HG02943 (cell line): ENCODE data around the gene CCDC188.

Source experiments
- ATAC-seq: cut with Tn5 transposase; IDR thresholded peaks from one replicate; pipeline ENCODE4 v1.9.1; 2021; ENCODE audit warnings: mild to moderate bottlenecking, low read depth, moderate library complexity; ENCODE audit not compliant: unreplicated experiment

The CCDC188 gene

DNA sequence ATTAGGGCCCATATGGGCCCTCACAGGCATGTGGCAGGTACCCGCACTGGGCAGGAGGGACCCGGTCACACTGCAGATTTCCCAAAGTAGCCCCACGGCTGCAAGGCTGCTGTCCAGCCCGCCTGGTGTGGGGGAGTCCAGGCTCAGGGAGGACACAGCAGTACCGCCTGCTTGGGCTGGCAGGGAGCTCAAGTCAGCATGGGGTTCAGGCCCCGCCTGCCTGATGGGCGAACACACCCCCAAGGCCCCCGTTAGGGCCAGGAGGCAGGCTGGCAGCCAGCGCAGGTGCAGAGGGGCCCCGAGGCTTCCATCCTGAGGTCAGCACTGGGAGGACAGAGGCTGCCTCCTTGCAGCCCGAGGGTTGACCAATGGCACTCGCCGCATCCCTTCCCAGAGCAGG lies 13.7 kb downstream of the CCDC188 start:
- ATAC-seq: no peak

- no peak for ATAC-seq
Observed at GRCh38 chr22:20136603-20136873, 14.3 kb downstream of the CCDC188 start.

- no peak for ATAC-seq
Observed at GRCh38 chr22:20135806-20136602, 14.9 kb downstream of the CCDC188 start.

- ATAC-seq: no peak
Observed at GRCh38 chr22:20135265-20135664, 15.6 kb downstream of the CCDC188 start.

DNA sequence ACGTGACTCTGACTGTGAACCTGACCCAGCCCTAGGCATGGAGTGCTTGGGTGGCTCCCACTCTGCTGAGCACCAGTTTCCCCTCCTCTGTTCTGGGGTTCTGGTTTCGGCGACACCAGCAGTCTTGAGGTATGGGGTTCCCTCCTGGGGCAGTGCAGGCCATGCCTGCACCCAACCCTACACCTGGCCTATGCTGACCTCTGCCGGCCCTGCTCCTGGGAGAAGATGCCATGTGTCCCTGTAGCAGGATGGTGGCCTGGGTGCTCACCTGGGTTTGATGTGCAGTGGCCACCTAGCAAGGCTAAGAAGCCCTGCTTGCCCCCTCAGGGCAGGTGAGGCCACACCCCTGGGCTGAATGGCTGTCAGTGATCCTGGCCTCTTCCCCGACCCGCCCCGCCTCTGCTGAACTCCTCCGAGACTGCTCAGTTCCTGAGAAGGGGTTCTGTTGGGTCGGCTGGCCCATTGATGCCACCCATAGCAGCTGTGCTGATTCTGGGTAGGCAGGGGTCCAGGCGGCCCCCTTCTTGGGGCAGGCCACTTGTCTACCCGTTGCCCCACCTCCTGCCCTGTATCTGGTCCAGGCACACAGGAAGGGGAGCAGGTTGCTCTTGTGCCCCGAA lies 16.8 kb downstream of the CCDC188 start:
- no peak for ATAC-seq

DNA sequence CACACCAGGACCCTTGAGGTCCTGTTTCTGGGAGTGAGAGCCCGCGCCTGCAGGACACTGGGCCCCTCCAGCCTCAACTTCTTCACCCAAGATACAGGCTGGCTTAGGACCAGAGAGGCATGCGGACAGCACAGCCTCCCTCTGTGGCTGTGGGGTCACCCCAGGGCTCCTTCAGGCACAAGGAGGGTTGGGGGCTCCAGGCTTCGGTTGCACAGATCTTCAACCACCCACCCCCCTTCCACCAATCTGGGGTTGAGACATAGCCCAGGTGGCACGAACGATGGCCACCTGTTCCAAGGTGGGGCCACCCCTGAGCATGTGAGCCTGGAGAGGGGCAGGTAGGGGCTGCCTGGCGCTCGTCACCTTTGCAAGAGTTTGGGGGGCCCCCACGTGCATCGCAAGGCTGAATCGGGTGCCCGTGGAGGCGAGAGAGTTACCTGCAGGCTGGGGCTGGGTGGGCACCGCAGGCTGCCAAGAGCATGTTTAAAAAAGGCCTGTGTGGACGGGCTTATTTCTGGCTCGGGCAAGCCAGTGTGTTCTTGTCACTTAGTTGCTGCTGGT lies 18.1 kb downstream of the CCDC188 start:
- ATAC-seq: no peak

GRCh38 chr22:20131859-20132685 lies 18.8 kb downstream of the CCDC188 start:
- no peak for ATAC-seq

DNA sequence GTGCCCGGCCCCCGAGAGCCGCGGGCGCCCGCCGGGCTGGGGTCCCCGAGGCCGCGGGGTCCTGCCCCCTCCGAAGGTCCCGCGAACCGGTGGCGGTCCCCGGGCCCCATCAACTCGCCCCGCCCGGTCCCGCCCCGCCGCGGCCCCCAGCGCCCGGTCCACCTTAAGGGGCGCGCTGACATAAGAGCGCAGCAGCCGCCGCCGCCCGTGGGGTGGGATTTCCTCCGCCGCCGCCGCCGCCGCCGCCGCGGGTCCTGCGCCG lies 19.3 kb downstream of the CCDC188 start, which contains the start of gene ZDHHC8:
Gene ZDHHC8 (plus strand): TSS at position 208 of the 262 bp plus-strand sequence. CDS start 144 bp downstream, outside the sequence.
- no peak for ATAC-seq

GRCh38 chr22:20130731-20131596 lies 19.9 kb downstream of the CCDC188 start:
- ATAC-seq: no peak

DNA sequence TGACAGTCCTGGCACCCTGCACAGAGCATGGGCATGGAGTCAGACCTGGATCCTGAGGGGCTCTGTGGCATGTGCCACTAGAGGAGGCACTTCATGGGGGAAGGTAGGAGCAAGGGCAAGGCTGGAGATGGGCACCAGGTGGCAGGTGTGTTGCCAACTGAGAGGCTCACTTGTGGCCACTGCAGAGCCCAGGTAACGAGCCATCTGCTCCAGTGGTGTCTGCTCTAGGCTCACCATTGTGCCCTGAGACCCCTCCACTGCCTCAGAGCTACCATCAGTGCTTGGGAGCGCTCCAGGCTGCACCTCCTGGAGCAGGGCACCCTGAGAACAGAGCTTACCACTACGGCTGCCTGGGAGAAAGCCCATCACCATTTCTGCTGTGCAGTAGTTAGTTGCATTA lies 20.5 kb downstream of the CCDC188 start:
- ATAC-seq: no peak

GRCh38 chr22:20129747-20130014 lies 21.2 kb downstream of the CCDC188 start:
- no peak for ATAC-seq

- ATAC-seq: no peak
Observed at GRCh38 chr22:20128902-20129746, 21.7 kb downstream of the CCDC188 start.

GRCh38 chr22:20128619-20128901 lies 22.3 kb downstream of the CCDC188 start:
- no peak for ATAC-seq

GRCh38 chr22:20127869-20128618 lies 22.8 kb downstream of the CCDC188 start:
- ATAC-seq: no peak

- no peak for ATAC-seq
Observed at GRCh38 chr22:20127318-20127868, 23.5 kb downstream of the CCDC188 start.

DNA sequence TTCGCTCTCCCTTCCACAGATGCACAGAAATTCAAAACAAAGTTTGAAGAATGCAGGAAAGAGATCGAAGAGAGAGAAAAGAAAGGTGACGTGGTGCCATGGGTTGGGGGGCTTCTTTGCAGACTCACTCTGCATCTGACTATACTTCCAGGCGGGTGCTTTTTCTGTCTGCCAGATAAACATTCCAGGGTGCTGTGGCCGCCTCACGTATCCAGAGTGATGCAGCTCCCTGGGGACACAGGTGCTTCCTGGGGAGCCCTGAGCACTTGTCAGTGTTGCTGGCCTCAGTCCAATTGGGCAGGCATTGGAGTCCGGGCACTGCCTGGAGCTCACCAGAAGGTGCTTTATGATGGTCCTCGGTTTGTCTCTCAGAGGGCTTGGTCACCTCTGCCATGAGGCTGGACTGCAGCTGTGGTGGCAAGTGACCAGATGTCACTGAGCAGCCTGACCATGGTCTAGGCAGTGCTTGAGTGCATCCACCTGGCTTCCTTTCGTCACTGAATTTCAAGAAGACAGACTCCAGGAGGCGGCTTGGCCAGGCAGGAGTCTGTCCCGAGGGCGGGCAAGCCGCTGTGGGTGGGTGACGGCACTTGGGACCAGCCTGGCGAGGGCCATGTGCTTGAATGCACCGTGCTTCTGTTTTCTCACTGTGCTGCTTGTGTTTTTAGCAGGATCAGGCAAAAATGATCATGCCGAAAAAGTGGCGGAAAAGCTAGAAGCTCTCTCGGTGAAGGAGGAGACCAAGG lies 24.4 kb downstream of the CCDC188 start:
- ATAC-seq: no peak

DNA sequence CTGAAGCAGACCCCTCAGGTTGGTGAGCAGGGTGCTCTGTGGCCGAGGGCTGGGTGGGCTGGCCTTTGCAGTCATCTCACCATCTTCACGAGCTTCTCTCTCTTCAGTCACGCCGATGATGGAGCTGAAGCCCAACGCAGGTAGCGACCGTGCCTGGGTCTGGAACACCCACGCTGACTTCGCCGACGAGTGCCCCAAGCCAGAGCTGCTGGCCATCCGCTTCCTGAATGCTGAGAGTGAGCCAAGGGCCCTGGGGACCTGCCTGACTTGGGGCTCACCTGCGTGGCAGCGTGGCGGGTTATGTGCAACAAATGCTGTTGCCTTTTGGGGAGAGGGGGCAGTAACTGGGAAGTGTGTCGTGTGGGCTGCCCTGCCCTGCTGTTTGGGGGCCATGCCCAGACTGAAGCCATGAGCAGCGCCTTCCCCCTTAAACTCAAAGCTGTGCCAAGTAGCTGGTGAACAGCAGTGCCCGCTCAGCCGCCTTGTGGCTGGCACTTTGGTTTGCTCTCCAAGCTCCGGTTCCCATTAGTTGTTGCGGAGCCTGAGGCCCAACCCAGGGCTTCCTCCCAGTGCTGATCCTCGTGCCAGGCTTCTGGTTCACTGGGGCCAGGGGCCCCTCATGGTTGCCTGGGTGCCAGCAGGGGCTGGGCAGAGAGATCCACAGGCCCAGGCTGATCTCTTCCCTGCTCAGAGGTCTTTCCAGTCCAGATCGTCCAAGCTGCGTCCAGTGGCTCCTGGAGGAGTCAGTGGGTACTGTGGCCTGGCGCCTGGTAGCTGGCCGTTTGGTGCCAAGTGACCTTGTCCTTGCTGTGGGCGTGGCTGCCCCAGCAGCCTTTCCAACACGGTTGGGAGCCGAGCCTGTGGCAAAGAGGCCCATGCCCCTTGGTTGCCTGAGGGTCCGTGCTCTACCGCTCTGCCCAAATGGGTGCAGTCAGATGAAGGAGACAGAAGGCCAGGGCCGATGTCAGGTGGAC lies 25.4 kb downstream of the CCDC188 start:
- no peak for ATAC-seq
